Measurements from ENCODE around the gene CCN6.

DNA sequence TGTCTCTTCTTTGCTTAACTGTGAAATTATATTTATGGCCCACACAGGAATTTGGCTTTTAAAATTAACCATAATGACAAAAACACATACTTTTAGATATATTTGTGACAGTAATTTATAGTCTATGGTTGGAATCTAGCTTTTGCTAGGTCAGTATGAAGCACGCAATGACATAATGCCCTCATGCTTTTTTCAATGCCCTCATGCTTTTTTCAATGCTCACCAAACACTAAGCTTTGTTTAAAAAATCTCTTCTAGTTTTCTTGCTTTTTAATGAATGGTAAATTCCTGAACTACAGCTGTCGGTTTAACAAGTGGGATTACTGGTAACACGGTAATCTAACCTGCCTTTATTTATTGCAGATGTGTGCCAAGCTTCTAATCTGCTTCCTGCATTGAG, 12.7 kb downstream of the CCN6 start:
- TF ChIP-seq TAF1 (IDR thresholded peaks at IDR 0.05; ENCODE audit: low read depth, low read length) (no peak), PAX5 (IDR thresholded peaks at IDR 0.05; ENCODE audit: insufficient read depth, low read length, severe bottlenecking) (no peak), POLR2A (IDR thresholded peaks at IDR 0.05; ENCODE audit: low read depth, low read length) (no peak)

Measured in GM12891 (cell line).